GM21367 (cell line): ENCODE measurements around the gene ADIG.
"Not testable (repeated sequence)": the region's sequence is repeated elsewhere in the genome, so short reads cannot be mapped to it uniquely, and the experiment has no call there.

Experiments
- ATAC-seq: cut with Tn5 transposase; IDR thresholded peaks from one replicate; pipeline ENCODE4 v1.9.1; 2021; ENCODE audit not compliant: unreplicated experiment

Gene ADIG

GRCh38 chr20:38569747-38570525 lies 11.1 kb upstream of the ADIG start:
- ATAC-seq: no peak

- no peak for ATAC-seq
Measured at GRCh38 chr20:38573413-38573812, 7.6 kb upstream of the ADIG start.

DNA sequence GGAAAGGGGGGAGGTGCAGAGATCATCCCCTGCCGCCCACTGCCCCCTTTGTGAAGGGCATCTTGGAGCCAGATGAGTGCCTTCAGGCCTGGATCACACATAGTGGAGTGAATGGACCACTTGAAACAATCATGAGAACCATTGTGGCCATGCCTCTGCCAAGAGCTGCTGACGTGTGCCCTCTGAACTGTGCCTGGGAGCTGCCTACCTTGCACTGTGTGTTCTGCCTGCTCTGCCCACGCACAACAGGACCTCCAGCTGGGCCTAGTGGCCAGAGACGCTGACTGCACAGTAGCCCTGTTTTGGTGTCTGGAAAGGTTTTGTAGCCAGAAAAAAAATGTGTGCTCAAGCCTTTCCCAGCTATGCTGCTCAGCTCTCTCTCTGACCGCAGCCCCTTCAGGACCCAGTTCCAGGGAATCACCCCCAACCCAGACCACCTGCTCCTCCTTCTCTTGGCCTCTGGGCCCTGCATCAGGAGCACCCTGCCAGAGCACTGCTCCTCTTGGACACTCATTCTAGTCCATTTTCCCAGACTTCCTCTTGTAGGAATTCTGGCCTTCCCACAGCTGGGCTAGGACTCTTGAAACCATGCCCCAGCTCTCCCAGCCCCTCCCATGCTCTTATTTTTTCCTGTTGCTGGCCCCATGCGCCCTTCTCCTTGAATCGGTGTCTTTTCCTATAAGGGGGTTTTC lies 1.6 kb upstream of the ADIG start:
- ATAC-seq: no peak

- ATAC-seq: no peak
Measured at GRCh38 chr20:38579921-38580320, 1.1 kb upstream of the ADIG start.

GRCh38 chr20:38581830-38582358 lies 897 bp downstream of the ADIG start:
- no peak for ATAC-seq

GRCh38 chr20:38583306-38583705 lies 2.3 kb downstream of the ADIG start:
- ATAC-seq: no peak

DNA sequence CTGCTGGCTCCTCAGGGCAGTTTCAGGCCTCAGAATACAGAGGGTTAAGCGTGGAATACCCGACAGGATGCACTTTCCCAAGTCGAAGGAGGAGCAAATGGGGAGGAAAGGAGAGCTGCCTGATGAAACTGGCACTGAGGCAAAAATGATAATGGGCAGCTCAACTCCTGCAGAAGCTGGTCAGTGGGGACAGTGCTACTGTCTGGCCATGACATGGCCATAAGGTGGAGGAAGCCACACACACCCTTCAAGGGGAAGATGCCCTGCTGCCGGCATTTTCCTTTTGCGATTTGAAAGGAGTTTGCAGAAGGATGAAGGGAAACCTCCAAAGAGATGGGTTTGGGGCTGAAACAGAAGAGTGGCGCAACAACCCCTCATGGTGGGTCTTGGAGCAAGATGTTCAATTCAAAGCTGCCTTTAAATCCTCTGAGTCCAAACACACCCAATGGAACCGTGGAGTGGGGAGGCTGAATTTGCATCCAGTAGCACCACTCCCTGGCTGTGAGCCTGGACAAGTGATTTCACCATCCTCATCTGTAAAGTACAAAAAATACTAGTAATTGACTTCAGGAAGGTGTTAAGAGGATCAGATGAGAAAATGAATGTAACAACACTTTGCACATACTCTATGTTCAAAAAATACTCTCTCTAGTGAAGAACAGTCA lies 3.2 kb downstream of the ADIG start:
- ATAC-seq: no peak

GRCh38 chr20:38585404-38586180 lies 4.6 kb downstream of the ADIG start:
- ATAC-seq: no peak

DNA sequence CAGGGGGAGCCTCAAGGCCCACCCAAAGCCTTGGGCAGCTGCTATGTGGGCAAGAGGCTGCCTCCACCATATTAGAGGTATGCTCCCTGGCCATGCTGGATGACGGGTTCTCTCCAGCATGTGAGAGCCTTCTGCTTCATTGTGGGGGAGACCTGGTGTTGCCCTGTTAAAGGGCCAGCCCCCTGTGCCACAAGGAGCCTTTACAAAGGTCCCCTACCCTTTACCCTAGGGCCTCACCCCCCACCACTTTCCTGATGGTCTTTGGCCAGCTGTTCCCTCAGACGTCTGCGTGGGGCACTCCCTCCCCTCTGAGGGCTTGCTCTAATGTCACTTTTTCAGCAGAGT lies 5.2 kb downstream of the ADIG start:
- no peak for ATAC-seq

- ATAC-seq: no peak
Measured at GRCh38 chr20:38588303-38588702, 7.3 kb downstream of the ADIG start.

- no peak for ATAC-seq
Measured at GRCh38 chr20:38589351-38589750, 8.4 kb downstream of the ADIG start.

DNA sequence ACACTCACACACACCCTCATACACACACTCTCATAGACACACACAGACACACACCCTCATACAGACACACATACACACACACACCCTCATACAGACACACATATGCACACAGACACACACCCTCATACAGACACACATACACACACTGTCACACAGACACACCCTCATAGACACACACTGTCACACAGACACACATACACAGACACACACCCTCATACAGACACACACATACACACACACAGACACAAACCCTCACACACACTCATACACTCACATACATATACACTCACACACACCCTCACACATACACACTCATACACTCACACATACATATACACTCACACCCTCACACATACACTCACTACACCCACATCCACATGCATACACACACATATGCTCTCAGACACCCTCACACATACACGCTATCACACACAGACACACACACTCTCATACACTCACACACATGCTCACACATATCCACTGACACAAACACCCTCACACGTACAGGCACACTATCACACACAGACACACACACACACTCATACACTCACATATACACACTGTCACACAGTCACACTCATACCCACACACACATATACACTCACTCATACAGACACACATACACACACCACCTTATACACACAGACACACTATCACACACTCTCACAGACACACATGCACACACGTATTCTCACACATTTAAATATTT lies 9.1 kb downstream of the ADIG start:
- no peak for ATAC-seq

DNA sequence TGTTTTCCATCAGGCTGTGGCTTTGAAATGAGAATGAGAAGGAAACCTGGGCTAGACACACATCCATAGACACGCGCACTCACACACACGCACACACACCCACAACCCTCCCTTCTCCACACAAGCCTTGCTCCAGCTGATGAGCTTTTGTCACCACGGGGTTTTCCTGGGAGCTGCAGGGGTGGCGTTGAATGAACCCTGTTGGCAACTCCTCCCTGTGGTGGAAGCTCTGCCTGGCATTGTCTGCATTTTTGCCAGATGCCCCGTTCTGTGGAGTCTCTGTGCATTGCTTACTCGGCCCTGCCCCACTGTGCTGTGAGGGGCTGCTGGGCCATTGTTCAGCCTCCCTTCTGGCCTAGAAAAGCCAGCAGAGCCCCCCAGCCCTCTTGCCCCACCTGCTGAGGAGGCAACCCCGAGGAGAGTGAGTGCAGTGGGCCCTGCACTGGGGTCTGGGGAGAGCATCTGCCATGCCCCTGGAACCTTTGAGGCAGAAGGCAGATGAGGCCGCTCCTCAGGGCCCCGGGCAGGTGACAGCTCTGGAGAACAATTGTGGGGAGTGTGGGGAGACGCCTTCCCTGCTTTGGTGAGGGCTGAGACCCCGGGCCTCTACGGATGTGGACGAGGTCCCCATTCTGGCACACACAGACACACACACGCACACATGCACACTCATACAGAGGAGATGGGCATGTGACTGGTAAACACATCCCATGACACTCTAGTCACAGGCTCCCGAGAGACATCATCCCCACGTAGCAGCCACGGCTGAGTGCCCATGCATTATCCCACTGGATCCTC lies 9.9 kb downstream of the ADIG start:
- no peak for ATAC-seq

- ATAC-seq: no peak
Measured at GRCh38 chr20:38591474-38592410, 10.7 kb downstream of the ADIG start.

DNA sequence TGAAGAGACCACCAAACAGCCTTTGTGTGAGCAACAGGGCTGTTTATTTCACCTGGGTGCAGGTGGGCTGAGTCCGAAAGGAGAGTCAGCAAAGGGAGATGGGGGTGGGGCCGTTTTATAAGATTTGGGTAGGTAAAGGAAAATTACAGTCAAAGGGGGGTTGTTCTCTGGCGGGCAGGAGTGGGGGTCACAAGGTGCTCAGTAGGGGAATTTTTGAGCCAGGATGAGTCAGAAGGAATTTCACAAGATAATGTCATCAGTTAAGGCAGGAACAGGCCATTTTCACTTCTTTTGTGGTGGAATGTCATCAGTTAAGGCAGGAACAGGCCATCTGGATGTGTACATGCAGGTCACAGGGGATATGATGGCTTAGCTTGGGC lies 11.4 kb downstream of the ADIG start:
- not testable (repeated sequence) for ATAC-seq

DNA sequence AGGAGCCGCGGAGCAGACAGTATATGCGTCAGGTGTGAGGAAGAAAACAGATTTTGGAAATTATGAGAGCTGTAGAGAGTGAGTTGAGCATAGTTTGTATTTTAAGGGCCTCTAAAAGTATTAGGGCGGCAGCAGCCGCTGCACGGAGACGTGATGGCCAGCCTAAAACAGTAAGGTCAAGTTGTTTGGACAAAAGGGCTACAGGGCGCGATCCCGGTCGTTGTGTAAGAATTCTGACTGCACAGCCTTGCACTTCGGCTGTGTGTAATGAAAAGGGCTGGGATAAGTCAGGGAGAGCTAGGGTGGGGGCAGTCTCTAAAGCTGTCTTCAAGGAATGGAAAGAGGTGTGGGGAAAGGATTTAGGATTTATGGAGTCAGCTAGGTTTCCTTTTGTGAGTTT lies 13.3 kb downstream of the ADIG start:
- ATAC-seq: not testable (repeated sequence)

DNA sequence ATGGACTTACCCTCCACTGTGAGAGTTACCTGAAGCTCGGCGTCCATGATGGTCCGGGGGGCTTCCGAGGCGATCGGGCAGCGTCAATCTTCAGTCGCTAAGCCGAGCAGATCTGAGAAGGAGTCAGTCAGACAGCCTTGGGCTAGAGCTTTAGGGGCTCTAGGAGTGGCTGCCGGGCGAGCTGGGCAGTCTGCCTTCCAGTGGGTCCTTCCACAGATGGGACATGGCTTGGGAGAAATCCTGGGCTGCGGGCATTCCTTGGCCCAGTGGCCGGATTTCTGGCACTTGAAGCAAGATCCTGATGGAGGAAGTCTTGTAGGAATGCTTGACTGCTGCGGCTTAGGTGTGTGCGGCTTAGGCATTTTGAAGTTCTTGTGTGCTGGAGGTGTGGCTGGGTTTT lies 14.9 kb downstream of the ADIG start:
- not testable (repeated sequence) for ATAC-seq

GRCh38 chr20:38599410-38599882 lies 18.4 kb downstream of the ADIG start:
- no peak for ATAC-seq

GRCh38 chr20:38600057-38600456 lies 19.1 kb downstream of the ADIG start:
- ATAC-seq: no peak
